GM10266 (cell line): Measurements from ENCODE around the gene GRAMD2B.
A peak's percentile ranks its signal among the peaks of the same experiment; 100 is the strongest.

Experiments used
- DNase-seq: peaks from one replicate; pipeline ENCODE4 v3.0.0; 2012; ENCODE audit errors: extremely low spot score
- TF ChIP-seq, protein P1 (sequence below): IDR thresholded peaks from 2 replicates; pipeline ENCODE4 v1.5.1; 2012; ENCODE audit warnings: mild to moderate bottlenecking, low read depth; ENCODE audit not compliant: control insufficient read depth, insufficient read depth; ENCODE audit errors: missing control alignments

Gene GRAMD2B

DNA sequence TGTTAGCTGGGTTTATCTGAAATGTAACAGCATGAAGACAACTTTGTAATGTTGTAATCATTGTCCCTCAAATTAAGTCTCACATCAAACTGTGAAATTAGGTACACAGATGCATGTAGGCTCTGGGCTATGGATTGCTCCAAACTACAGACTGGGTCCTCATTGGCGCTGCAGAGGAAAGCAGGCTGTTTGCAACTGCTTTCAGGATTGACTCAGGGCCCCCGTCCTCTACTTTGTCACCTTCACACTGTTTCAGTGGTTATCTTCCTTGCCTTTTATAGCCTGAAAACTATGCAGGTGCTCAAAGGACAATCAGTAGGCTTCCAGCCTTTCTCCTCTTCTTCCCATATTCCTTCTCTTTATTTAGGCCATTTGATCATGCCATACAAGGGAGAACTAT is 18.0 kb downstream of the GRAMD2B start:
- DNase-seq = no peak
- TF ChIP-seq, protein P1, sequence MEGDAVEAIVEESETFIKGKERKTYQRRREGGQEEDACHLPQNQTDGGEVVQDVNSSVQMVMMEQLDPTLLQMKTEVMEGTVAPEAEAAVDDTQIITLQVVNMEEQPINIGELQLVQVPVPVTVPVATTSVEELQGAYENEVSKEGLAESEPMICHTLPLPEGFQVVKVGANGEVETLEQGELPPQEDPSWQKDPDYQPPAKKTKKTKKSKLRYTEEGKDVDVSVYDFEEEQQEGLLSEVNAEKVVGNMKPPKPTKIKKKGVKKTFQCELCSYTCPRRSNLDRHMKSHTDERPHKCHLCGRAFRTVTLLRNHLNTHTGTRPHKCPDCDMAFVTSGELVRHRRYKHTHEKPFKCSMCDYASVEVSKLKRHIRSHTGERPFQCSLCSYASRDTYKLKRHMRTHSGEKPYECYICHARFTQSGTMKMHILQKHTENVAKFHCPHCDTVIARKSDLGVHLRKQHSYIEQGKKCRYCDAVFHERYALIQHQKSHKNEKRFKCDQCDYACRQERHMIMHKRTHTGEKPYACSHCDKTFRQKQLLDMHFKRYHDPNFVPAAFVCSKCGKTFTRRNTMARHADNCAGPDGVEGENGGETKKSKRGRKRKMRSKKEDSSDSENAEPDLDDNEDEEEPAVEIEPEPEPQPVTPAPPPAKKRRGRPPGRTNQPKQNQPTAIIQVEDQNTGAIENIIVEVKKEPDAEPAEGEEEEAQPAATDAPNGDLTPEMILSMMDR = no peak

DNA sequence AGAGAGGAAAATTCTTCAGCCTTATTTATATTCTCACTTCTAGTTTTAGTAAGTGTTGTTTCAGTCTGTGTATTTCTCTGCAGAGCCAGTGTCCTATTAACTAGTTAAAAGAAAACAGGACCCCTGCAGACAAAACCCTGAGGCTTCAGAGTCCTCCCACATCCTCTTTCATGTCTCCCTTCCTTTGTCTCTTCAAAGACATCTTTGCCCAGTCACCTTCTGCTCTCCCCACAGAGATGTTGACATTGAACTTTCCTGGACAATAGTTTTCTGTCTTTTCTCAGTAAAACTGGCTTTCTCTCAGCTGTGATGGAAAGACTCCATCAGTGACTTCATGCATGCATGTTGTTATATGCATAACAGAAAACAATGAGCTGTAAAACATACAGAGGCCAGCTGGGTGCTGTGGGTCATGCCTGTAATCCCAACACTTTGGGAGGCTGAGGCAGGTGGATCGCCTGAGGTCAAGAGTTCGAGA is 20.2 kb downstream of the GRAMD2B start:
- TF ChIP-seq, protein P1 = no peak
- DNase-seq = peak; percentile 42

DNA sequence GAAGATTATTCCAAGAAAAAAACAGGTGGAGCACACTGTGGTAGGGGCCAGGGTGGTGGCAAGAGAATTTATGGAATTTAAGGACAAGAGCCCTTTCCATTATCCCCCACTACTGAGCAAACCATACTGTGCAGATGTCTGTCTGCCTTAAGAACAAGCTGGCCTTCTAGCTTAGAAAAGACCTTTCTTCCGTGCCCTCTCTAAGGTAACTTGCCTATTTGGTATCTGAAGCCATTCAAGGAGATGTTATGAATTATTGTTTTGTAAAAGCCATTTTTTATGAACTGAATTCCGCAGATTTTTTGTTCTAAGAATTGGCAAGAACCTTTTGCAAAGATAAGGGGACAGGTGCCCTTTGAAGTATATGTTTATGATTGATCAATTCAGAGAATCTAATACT is 20.9 kb downstream of the GRAMD2B start:
- TF ChIP-seq, protein P1 = no peak
- no peak for DNase-seq

DNA sequence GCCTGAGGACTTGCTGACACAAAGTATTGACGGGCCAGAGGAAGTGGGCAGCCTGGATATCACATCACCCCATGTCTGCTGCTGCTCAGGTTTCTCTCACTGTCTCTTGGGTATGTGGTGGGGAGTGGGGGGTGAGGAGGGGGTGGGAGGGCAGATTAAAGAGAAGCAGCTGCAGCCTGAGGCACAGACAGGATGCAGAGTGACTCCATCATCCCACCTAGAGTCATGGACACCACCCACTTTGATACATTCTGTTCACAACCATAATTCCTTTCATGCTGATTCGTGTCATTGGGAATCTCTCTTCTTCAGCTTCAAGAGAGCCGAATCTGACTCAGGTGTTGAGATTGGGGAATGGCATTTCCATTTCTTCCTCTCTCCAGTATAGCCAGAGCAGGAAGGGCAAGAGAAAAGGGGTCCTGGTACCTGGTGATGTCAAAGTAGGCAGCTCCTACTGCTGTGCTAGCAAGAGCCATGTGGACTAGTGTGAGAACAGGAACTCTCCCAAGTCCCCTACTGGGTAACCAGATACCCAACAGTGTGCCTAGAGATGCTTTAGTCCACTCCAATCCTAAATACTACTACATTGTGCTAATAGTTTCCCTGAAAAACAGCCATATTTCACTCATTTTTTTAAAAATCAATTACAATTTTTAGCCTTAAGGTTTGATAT is 22.4 kb downstream of the GRAMD2B start:
- DNase-seq = no peak
- TF ChIP-seq, protein P1 = no peak

DNA sequence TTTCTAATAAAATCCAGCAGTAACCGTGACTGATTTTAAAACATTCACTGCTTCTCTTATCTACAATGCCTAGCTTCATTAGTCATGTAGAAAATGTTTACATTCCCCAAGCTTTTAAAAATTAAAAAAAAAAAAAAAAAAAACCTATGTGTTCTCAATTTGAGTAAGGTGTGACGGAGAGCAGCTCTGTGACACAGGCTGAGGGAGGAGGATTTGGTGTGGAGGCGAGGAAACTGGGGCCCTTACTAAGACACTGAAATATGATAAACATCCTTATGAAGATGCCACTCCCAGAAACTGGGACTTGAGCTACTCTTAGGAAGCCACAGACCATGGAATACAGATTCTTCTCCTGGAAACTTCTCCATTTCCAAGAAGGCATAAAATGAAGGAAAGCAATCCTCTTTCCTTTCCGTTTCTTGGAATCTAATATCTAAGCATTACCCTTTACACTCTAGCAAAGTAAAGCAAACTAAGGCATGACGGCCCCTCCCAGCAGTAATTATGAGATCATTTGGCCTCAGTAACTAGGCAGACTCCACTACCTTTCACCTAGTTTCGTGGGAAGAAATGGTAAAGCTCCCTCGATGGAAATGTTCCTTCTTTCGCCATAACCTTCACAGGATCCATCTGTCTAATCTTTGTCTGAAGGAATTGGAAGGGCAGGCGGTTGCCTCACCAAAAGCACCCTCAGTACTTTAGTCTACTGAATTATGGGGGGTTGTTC is 23.5 kb downstream of the GRAMD2B start:
- no peak for DNase-seq
- TF ChIP-seq, protein P1 = no peak

DNA sequence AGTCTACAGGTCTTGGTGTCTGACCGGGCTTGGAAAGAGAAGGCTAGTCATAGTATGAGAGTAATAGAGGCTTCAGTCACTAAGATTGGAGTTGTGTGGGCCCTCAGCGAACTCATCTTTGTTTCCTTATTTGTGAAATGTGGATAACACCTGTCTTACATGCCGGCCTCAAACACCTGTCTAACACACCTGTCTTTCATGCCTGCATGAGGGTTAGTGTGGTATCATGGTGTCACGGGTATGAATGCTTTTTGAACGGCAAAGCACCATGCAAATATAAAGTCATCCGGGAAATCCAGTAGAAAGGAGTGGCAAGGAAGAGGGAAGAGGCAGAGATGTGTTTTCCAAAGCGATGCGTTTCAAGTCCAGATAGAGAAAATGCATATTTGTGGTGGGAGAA is 25.5 kb downstream of the GRAMD2B start:
- no peak for DNase-seq

More for the DNA sequence above, 25.5 kb downstream of the GRAMD2B start:
- TF ChIP-seq, protein P1 = no peak
